Measurements from ENCODE around the gene ANKRD31.
A peak's percentile ranks its signal among the peaks of the same experiment; 100 is the strongest.

The ANKRD31 gene

DNA sequence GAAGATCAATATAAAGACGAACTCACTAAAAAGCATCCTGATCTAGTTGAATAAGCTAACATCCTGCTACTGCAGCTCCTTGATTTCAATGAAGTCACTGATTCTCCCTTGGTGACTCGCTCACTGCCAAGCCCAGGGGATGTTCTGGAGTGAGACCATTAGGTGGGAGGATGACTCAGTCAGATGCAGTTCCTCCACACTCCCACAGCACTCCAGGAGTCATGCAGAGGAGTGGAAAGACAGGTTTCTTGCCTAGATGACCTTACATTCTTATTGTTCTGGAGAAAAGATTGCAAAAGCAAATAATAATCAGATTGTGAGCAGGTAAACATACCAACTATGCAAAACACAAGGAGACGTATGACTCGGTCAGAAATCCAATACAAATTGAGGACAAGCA, 199.6 kb downstream of the ANKRD31 start:
- DNase-seq (ENCODE audit: insufficient read length, low spot score), result peak; percentile 38
- TF ChIP-seq POLR2A (IDR thresholded peaks at IDR 0.05; ENCODE audit: low read depth, low read length), result no peak
- FAIRE-seq, result no peak

DNA sequence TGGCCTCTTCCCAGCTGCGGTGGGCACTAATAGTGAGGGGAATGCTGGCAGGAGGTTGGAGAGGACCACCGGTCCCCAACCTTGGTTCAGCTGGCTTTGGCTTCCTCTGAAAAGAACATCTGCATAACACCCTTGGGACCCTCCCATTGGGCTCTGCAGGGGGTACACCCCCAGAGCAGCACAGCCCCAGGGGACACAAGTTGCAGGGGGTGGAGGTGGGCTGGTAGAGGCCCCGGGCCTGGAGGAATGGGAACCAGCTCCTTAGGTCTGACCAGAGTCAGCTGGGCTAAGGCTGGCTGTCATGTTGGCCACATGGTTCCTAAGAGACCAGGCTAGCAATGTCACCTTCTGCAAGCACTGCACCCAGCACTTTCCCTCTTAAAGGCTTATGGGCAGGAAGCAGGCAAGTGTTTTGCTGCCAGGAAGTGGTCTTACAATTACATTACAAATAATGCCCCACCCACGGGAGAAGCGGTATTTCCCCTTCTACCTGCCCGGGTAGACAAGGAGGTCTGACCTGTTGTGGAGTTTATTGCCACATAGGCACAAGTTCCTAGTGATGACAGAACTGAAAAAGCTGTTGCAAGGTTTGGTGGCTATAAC, 202.4 kb downstream of the ANKRD31 start:
- DNase-seq (ENCODE audit: insufficient read length, low spot score) (no peak), FAIRE-seq (no peak)
- no peak for TF ChIP-seq POLR2A (IDR thresholded peaks at IDR 0.05; ENCODE audit: low read depth, low read length)

DNA sequence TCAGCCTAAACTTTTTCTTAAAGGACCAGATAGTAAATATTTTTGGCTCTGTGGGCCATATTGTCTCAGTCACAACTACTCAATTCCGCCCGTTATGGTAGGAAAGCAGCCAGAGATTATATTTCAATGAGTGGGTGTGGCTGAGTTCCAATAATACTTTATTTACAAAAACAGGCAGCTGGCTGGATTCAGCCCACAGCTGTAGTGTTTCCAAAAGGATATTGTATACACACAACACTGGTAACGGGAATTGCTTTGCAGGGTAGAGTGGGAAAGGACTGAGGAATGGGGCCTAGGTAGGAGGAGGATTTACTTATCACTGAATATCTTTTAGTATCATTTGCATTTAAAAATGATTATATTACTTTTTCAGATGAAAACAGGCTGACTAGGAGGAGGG, 205.3 kb downstream of the ANKRD31 start:
- DNase-seq (ENCODE audit: insufficient read length, low spot score) (no peak), FAIRE-seq (no peak)
- TF ChIP-seq POLR2A (IDR thresholded peaks at IDR 0.05; ENCODE audit: low read depth, low read length), result no peak

DNA sequence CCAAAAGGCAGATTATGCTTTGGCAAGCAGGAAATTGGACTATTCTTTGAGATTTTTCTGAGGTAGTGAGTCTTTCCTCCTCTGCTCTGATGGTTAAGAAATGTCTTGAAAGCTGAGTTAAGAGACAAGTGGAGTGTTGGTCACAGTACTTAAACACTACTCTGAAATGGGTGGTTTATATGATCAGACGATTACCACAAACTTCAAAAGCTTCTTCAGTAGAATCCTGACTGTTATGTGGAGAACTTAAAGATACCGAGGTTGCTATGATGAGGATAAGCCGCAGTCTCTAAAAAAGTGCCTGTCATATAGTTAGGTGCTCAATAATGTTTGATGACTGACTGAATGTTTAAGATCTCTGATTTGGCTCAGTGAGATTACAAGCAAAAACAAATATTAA, 208.6 kb downstream of the ANKRD31 start:
- no peak for TF ChIP-seq POLR2A (IDR thresholded peaks at IDR 0.05; ENCODE audit: low read depth, low read length)
- no peak for DNase-seq (ENCODE audit: insufficient read length, low spot score)
- FAIRE-seq, result no peak

- no peak for TF ChIP-seq POLR2A (IDR thresholded peaks at IDR 0.05; ENCODE audit: low read depth, low read length)
- DNase-seq (ENCODE audit: insufficient read length, low spot score) (no peak), FAIRE-seq (no peak)
Observed at GRCh38 chr5:75023368-75024159, 213.1 kb downstream of the ANKRD31 start.

DNA sequence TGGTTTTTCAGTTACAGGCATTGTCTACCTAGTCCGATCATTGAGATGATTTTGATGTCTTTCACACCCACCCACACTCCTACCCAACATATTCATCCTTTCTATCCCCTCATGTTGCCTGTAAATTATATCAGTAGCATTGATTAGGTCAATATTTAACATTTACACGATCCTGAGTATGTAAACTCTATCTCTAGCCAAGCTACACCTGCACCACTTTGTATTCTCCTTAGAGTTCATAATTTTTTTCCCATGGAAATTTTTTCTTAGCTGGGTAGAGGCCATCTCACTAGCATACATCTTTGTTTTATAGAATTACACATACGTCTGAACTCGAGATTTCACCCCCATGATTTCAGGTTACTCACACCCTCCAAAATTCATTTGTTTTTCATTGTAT, 214.9 kb downstream of the ANKRD31 start:
- DNase-seq (ENCODE audit: insufficient read length, low spot score), result no peak
- no peak for FAIRE-seq
- TF ChIP-seq POLR2A (IDR thresholded peaks at IDR 0.05; ENCODE audit: low read depth, low read length), result no peak

- no peak for FAIRE-seq
- no peak for DNase-seq (ENCODE audit: insufficient read length, low spot score)
Observed at GRCh38 chr5:75021219-75021618, 215.5 kb downstream of the ANKRD31 start.

GRCh38 chr5:75020016-75020656, 216.5 kb downstream of the ANKRD31 start:
- no peak for TF ChIP-seq POLR2A (IDR thresholded peaks at IDR 0.05; ENCODE audit: low read depth, low read length)
- no peak for FAIRE-seq

More at GRCh38 chr5:75021219-75021618, 215.5 kb downstream of the ANKRD31 start:
- TF ChIP-seq POLR2A (IDR thresholded peaks at IDR 0.05; ENCODE audit: low read depth, low read length), result no peak

DNA sequence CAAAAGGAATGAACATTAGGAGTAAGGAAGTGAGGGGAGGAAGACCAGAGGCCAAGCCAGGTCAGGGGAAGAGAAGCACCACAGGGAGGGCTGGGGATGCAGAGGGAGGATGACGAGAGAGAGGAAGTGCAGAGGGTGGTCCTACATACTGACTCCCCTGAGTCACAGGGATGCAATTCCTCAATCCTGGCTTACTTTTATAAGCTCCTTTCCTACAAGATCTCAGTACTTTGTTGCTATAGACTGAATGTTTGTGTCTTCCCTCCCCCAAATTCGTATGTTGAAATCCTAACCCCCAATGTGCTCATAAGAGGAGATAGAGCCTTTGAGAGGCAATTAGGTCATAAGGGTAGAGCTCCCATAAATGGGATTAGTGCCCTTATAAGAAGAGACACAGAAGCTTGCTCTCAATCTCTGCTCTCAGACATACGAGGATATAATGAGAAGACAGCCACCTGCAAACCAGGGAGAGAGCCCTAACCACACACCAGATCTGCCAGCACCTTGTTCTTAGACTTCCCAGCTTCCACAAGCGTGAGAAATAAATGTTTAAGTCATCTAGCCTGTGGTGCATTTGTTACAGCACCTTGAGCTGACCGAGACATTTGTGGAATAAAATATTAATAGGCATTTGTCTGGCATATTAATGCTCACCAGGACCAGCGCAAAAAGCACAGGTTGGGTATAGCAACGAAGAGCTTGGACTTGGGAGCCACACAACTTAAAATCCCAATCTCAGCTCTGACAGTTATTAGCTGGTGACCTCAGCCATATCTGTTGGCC, 217.7 kb downstream of the ANKRD31 start:
- no peak for TF ChIP-seq POLR2A (IDR thresholded peaks at IDR 0.05; ENCODE audit: low read depth, low read length)
- no peak for DNase-seq (ENCODE audit: insufficient read length, low spot score)
- no peak for FAIRE-seq

More at GRCh38 chr5:75020016-75020656, 216.5 kb downstream of the ANKRD31 start:
- no peak for DNase-seq (ENCODE audit: insufficient read length, low spot score)
